Skeletal muscle cell (primary cell): ENCODE results near the gene TRIM58.

Experiments
- DNase-seq: peaks from one replicate; pipeline ENCODE4 v3.0.0-alpha.2; 2010; ENCODE audit warnings: low read depth
- H3K4me3 ChIP-seq: 2 replicates; pipeline ENCODE4 v1.5.1; 2011; ENCODE audit warnings: low read depth, mild to moderate bottlenecking, control low read depth, low read length, moderate library complexity

The TRIM58 gene

GRCh38 chr1:247883346-247883745 lies 26.4 kb downstream of the TRIM58 start:
- H3K4me3 ChIP-seq: no peak overlapping the region
- no peak for DNase-seq

DNA sequence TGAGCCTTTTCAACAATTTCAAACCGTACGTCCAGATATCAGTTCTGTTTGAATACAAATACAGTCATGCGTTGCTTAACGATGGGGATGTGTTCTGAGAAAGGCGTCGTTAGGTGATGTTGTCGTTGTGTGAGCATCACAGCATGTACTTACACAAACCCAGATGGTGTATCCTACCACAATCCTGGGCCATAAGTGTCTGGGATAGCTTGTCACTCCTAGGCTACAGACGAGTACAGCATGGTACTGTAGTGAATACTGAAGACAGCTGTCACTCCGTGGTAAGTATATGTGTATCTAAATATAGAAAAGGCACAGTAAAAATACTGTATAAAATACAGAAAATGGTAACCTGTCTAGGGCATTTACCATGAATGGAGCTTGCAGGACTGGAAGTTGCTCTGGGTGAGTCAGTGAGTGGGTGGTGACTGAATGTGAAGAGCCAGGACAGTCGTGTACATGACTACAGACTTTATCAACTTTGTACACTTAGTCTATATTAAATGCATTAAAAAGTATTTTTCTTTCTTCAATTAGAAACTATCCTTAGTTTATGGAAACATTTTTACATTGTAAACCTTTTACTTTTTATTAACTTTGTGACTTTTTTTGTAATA lies 27.9 kb downstream of the TRIM58 start:
- no peak for DNase-seq
- no peak overlapping the region for H3K4me3 ChIP-seq

DNA sequence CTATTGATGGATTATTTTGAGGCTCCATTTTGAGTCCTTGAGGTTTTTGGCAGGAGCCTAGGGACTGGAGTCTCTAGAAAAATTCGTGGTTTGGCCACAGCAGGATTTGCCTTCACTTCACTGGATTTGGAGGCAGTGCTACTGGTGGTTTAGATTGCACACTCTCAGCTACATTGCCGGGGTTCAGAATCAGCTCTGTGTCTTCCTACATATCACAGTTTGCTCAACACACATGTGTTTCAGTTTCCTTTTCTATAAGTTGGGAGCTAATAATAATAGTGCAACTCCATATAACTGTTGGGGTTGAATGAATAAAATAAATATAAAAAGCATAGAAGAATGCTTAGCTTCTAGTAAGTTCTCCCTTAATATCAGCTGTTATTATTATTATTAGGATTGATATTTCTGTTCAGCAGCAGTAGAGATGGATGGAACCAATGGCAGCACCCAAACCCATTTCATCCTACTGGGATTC lies 38.2 kb downstream of the TRIM58 start, which contains the start of gene OR2W3:
Gene OR2W3 (plus strand): TSS at position 425 of the 475 bp plus-strand sequence. CDS start 0 bp downstream, at position 425.
- no peak within 1 kb of the TSS for H3K4me3 ChIP-seq
- DNase-seq: no peak

GRCh38 chr1:247895976-247896375 lies 39.0 kb downstream of the TRIM58 start:
- DNase-seq: no peak
- no peak overlapping the region for H3K4me3 ChIP-seq

DNA sequence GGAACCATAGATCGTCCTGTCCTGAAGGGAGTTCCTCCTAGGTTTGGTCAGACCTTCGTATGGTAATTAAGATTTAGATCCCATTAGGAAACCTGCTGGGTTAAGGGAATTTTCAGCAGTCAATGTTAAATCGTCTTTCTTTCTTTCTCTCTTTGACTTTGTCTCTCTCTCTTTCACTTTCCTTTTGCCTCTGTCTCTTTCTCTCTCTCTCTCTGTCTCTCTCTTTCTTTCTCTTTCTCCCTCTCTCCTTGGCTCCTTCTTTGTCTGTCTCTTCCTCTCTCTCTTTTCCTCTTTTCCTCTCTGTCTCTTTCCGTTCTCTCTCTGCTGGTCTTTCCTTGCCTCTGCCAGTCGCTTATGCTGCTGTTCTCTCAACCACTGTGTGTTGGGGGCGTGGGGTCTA lies 47.1 kb downstream of the TRIM58 start:
- DNase-seq: no peak
- H3K4me3 ChIP-seq: no peak overlapping the region

DNA sequence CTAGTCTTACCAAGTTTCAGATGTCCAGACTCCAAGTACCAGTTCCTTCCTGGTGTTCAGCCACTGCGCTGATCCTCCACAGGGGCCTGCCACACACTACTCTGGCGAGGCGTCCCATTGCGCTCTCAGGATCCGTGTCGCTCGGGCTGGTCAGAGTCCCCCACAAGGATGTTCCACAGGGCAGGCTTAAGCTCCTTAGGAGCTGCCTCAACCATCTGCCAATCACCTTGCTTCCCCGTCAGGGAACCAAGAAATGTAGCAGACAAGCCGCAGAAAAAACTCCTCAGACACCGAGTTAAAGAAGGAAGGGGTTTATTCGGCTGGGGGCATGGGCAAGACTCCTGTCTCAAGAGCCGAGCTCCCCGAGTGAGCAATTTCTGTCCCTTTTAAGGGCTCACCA lies 48.2 kb downstream of the TRIM58 start:
- no peak overlapping the region for H3K4me3 ChIP-seq
- DNase-seq: no peak

GRCh38 chr1:247905910-247906503 lies 49.0 kb downstream of the TRIM58 start:
- no peak overlapping the region for H3K4me3 ChIP-seq
- DNase-seq: no peak

DNA sequence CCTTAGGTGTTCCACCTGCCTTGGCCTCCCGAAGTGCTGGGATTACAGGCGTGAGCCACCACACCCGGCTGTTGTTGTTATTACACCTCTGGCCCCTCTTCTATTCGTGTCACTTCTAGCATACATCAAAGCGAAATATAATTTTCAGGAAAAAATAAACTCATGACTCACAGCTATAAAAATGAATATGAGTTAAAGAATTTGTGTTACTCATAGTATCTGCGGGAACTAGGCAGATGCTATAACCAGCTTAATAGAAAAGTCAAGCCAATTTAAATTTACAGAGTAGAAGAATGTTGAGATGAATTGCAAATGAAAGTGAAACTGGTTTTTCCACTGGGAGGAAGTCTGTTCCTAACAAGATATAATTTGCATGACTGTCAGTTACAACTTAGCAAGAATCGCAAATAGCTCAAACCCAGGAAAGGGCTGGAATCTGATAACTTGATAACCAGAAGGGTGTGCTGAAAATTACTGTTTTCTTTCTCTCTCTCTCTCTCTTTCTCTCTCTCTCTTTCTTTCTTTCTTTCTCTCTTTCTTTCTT lies 49.6 kb downstream of the TRIM58 start:
- DNase-seq: peak; percentile 2
- no peak overlapping the region for H3K4me3 ChIP-seq

- H3K4me3 ChIP-seq: no peak overlapping the region
- DNase-seq: no peak
Measured at GRCh38 chr1:247908766-247909165, 51.8 kb downstream of the TRIM58 start.

DNA sequence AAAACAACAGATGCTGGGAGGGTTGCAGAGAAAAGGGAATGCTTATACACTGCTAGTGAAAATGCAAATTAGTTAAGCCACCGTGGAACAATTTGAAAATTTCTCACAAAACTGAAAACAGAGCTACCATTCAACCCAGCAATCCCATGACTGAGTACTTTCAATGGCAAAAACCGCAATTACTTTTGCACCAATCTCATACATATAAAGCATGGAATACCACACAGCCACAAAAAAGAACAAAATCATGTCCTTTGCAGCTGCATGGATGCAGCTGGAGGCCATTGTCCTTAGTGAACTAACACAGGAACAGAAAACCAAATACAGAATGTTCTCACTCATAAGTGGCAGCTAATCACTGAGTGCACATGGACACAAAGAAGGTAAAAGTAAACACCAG lies 56.8 kb downstream of the TRIM58 start:
- no peak for DNase-seq
- no peak overlapping the region for H3K4me3 ChIP-seq

- DNase-seq: no peak
- H3K4me3 ChIP-seq: no peak overlapping the region
Measured at GRCh38 chr1:247914941-247915662, 58.1 kb downstream of the TRIM58 start.

DNA sequence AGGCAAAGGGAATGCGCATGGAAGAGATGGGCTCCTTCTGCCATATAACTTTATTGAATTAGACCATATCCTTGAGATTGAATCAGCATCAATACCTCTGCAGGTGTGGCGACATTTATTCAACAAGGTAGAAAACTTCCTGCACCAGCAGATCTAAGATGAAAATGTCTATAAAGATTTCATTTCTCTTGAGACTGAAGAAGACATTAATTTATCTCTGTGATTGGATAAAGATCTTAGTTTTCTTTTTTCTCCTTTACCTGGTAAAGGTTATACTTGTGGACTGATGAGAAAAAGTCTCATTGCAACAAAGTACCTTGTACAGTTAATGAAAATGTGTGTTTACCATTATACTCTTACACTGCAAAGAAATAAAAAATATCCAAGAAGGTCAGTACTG lies 63.0 kb downstream of the TRIM58 start, which contains the start of gene OR2T8:
Gene OR2T8 (plus strand): TSS at position 301 of the 400 bp plus-strand sequence. CDS start 766 bp downstream, outside the sequence.
- DNase-seq: no peak
- no peak within 1 kb of the TSS for H3K4me3 ChIP-seq

GRCh38 chr1:247923941-247924340 lies 67.0 kb downstream of the TRIM58 start:
- DNase-seq: no peak
- no peak overlapping the region for H3K4me3 ChIP-seq

DNA sequence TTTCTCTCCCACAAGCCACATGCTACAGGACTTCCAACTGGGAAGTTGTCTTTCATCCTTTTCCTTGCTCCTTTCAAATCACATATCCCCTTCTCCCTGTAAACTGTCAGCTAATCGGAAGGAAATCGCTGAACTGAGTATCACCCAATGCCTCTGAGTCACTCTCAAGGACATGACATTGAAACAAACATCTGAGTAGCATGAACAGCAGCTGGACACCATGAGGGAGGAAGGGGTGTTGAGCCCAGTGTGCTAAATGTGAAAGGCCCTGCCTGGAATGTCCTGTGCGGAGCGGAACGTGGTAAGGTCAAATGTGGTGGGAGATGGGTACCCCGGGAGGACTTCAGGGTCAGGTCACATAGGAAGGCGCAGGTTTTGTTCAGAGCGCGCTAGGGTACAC lies 67.9 kb downstream of the TRIM58 start, which contains the start of gene OR2AJ1:
Gene OR2AJ1 (plus strand): TSS at position 22 of the 400 bp plus-strand sequence. CDS start 8,880 bp downstream, outside the sequence.
- H3K4me3 ChIP-seq: no peak within 1 kb of the TSS
- no peak for DNase-seq
